Hematopoietic multipotent progenitor cell treated with erythropoietin and hydrocortisone succinate and interleukin-3 and kit ligand, for 17 days (in vitro differentiated cells): ENCODE measurements around the gene PPP1R7.
"Not testable (repeated sequence)": the region's sequence is repeated elsewhere in the genome, so short reads cannot be mapped to it uniquely, and the experiment has no call there.

Experiments
- DNase-seq: peaks from one replicate; pipeline ENCODE4 v3.0.0-alpha.2; 2015; ENCODE audit warnings: low spot score

Gene PPP1R7, protein sequence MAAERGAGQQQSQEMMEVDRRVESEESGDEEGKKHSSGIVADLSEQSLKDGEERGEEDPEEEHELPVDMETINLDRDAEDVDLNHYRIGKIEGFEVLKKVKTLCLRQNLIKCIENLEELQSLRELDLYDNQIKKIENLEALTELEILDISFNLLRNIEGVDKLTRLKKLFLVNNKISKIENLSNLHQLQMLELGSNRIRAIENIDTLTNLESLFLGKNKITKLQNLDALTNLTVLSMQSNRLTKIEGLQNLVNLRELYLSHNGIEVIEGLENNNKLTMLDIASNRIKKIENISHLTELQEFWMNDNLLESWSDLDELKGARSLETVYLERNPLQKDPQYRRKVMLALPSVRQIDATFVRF

GRCh38 chr2:241149925-241150659 is at the start of gene PPP1R7:
TSS of gene PPP1R7 (plus strand) at chr2:241150467. CDS start at chr2:241150496, 29 bp downstream.
- DNase-seq, result peak; percentile 96

DNA sequence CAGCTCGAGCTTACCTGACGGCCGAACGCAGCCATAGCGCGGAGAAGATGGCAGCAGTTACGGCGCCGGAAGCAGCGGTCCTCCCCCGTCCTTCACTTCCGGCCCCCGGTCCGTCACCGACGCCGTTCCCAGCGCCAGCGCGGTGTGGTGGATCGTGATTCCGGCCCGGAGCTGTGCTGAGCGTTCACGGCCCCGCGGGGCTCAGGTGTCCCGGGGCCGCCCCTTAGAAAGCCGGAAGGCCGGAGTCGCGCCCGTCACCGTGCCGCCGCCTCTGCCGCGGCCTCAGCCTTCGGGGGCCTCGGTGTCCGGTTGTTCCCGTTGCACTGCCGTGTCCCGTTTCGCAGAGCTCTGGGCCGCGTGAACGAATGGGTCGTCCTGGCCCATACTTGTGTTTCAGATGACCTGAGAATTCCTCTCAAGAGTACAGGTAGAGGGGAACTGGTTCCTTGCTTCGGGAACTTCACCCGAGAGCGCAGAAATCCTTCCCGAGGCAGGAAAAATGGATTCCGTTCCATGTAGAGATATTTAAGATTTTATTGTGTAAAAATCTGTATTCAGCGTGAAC is 47.9 kb upstream of the PPP1R7 start, which contains the start of gene MTERF4:
Gene MTERF4, minus strand, starts transcription at position 49 of the 565 bp plus-strand sequence. Its CDS starts 14 bp downstream, at position 35.
- DNase-seq, result peak; percentile 84

DNA sequence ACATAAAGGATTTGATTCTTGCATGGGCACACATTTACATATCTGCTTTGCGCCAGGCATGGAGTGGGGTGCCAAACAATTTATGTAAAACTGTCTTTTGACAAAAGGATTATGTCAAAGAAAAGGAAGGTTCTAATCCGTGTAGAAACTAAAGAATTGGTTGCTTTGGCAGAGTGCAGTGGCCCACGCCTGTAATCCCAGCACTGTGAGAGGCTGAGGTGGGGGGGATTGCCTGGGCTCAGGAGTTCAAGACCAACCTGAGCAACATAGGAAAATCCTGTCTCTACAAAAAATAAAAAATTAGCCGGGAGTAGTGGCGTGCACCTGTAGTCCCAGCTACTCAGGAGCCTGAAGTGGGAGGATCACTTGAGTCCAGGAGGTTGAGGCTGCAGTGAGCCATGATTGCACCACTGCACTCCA is 47.1 kb upstream of the PPP1R7 start:
- DNase-seq, result no peak

GRCh38 chr2:241104611-241105010 is 45.7 kb upstream of the PPP1R7 start:
- not testable (repeated sequence) for DNase-seq

GRCh38 chr2:241105641-241106040 is 44.6 kb upstream of the PPP1R7 start:
- DNase-seq, result no peak

DNA sequence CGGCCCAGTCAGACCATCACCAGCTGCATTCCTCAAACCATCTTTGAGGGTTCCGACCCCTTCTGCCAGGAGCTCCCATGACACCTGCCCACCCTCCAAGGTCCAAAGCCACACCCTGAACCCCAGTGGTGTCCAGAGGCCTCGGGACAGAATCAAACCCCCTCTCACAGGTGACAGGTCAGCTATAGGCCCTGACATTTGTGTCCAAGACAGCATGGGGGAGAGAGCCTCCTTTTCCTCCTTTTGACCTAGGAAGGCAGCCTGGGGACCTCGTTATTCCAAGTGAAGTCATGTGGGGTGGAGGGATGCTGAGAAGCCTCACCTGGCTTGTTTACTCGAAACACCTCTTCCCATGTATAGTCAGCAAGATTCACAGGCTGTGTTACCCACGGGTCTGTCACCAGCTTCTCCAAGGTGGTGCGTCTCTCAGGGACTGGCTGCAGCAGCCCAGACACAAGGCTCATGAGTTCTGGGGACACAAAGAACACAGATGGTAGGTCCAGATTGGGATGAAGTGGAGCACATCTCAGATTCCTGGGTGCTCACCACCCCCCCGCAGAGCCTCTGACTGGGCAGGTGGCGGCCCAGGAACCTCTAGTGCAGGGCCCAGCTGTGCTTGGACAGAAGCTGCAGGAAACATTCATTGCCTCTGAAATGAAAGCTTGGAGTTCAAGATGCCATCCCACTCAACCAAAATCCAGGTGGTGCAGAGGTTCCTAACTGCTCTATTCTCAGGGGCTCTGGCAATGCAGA is 43.1 kb upstream of the PPP1R7 start:
- DNase-seq, result no peak

DNA sequence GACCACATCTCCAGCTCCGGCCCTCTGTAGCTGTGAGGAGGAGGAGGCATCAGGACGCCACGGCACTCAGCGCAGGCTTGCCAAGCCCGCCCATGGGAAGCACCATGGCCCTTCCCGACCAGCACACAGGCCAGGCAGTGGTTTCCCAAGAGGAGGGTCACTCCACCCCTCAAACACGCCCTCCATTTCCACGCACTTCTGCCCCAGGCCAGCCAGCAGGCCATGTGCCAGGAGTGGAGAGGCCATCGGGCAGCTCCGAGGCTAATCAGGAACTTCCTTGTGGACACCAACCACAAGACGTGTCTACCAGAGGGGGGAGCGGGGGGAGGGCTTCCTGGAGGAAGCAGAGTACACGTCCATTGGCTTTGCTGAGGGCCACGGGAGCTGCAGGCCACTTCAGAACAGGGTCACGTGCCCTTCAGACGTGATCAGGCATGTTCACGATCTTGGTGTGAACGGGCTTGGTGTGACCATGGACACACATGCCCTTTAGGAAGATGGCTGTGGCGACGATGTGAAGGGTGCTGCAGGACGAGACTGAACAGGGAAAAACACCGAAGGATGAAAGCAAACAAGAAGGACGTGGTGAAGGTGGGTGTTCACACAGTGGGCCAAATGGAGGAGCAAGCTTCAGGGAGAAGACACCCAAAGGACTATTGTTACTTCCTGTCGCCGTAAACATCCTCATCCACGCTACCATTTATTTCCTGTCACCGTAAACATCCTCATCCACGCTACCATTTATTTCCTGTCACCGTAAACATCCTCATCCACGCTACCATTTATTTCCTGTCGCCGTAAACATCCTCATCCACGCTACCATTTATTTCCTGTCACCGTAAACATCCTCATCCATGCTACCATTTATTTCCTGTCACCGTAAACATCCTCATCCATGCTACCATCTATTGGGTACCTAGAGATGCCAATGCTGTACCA is 41.7 kb upstream of the PPP1R7 start:
- DNase-seq, result no peak

- no peak for DNase-seq
Observed at GRCh38 chr2:241109210-241110088, 40.8 kb upstream of the PPP1R7 start.

DNA sequence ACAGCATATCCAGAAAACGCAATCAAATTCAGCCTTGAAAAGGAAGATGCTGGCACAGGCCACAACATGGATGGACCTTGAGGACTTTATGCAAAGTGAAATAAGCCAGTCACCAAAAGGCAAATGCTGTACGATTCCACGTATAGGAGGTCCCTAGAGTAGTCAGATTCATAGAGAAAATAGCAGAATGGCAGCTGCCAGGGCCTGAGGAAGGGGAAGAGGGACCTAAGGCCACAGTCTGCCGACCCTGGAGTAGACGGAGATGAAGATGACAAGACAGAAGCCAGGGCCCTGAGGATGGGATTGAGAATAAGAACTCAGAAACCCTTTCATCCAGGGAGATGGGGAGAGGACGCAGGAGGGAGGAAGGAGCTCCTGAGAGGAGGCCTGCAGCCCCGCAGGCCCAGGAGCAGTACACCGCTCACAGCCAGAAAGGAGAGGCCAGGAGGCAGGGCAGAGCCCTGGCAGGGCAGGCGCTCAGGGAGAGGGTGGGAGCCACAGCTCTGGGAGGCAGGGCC is 40.1 kb upstream of the PPP1R7 start:
- no peak for DNase-seq

DNA sequence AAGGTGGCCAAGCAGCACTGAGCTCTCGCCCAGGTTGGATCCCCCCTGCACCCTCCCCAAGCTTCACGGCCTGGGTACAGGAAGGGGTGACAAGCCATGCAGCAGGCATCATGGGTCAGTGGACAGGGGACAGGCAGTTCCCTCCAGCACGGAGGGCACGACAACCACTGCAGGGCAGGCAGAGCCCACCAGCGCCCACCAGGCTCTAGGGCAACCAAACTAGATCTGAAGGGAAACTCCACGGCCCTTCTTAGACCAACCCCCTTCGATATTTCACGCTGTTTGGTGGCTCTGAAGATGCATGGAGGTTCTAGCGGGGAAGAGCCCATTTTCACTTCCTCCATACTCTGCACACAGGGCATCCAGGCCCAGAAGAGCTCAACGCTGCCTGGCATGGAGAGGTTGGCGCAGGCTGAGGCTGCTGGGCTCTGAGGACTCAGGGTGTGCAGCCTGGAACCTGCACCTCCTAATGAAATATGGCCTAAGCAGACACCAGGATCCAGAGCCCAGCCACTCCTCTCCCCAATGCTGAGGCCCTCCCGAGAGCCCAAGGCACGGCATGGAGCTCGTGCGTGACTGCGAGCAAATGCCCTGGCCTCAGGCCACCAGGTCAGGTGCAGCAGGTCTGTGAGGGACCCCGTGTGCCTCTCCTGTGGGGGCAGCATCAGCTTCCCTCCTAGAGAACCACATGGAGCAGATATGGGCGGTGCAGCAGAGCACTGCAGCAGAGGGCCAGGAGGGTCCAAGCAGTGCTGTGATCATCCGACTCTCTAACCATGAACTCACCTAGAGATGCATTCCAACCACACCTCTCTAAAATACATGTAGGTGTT is 39.4 kb upstream of the PPP1R7 start:
- DNase-seq, result no peak

DNA sequence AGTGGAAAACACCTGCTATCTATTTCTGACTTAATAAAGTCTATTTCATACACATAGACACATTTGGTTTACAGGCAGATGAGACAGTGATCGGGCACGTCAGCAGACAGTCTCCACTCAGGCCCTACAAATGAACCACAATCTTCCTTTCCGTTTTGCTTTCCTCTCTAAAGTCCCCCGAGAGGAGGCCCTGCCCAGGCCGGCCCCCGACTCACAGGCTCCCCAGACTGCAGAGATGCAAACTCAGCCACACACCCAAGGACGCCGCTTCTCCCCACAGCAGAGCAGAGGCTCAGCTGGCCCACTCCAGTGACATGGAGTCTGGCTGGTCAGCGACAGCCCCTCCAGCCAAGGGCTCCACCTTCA is 38.8 kb upstream of the PPP1R7 start:
- DNase-seq, result no peak

DNA sequence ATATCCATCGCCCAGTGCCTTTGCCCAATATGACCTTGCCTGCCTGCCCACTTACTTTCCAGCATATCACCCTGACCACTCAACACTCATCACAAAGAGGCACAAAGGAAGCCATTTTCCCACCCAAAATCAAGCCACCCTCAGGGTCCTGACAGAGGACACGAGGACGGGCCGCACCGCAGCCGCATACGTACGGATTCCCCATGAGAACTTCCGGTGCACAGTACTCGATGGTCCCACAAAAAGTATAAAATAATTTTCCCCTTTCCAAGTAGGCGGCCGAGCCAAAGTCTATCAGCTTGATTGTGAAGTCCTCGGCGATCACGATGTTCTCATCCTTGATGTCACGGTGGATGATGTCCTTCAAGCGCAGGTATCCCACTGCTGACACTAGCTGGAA is 38.2 kb upstream of the PPP1R7 start:
- no peak for DNase-seq

GRCh38 chr2:241112592-241112991 is 37.7 kb upstream of the PPP1R7 start:
- no peak for DNase-seq

GRCh38 chr2:241114836-241115235 is 35.4 kb upstream of the PPP1R7 start:
- no peak for DNase-seq

DNA sequence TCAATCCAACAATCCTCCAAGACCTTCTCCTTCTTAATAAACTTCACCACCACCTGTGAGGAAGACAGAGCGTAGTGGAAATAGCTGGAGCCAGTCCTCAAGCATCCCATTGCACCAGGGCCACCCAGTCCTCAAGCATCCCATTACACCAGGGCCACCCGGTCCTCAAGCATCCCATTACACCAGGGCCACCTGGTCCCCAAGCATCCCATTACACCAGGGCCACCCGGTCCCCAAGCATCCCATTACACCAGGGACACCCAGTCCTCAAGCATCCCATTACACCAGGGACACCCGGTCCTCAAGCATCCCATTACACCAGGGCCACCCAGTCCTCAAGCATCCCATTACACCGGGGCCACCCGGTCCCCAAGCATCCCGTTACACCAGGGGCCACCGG is 34.9 kb upstream of the PPP1R7 start:
- no peak for DNase-seq

DNA sequence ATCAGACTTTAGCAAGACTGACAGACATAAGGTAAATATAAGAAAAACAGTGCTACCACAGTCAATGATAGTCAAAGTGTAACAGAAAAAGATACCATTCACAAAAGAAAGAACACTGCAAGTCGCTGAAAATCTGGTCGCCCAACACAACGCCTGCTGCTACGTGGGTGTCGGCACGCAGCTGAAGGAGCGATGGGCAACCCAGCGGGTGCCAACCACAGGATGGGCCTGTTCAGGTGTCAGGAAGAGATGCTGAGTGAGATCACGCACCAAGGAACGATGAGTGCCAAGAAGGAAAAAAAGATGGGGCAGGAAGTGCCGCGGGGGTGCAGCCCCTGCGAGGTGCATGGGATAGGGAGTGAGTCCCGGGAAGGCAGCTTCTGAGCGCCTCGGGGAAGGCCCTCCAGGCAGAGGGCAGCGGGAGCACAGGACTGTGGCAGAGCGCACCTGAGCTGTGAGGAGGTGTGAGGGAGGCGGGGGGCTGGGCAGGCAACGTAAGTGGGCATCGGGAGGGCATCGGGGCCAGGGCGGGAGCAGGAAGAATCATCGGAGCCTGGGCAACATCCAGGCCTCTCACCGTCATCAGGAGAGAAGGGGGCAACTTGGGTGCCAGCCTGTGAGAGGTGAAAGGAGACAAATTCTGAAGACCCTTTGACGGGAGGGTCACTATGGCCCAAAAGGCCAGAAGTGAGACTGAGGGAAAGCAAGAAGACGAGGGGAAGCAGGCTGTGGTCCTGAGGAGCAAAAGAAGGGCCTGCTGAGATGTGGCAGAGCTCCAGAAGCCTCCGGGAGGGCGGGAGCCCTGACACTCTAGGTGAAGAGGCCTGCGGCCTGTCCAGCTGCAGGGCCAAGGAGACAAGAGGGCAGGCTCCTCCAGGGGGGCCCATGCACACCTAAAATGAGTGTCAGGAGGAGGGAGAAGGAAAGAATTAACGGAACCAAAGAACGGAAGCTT is 33.4 kb upstream of the PPP1R7 start:
- DNase-seq, result no peak

- DNase-seq, result no peak
Observed at GRCh38 chr2:241118737-241119505, 31.3 kb upstream of the PPP1R7 start.
